K562 (cell line): ENCODE measurements around the gene WDR46.

Source experiments
- ATF6 ChIP-seq: sonication (generic); formaldehyde crosslinking; IDR thresholded peaks from 2 replicates; pipeline ENCODE4 v1.4.0; 2020; ENCODE audit warnings: mild to moderate bottlenecking, missing genetic modification reagents
- JUND ChIP-seq, 2 experiments: IDR thresholded peaks; 2 replicates in 1 of 2; 3 replicates in 1 of 2; pipeline ENCODE4 v1.6.1; 2011; ENCODE audit warnings: borderline replicate concordance in 2 of 2, low read depth in 2 of 2, low read length in 2 of 2, improper control_type of control experiment in 1 of 2, missing biosample characterization in 1 of 2, missing genetic modification characterization in 1 of 2, missing genetic modification reagents in 1 of 2
- MYC ChIP-seq, 2 experiments: fragments of 250-450 bp in 1 of 2; sonication (Bioruptor Pico) in 1 of 2; IDR thresholded peaks; 2 replicates each; pipeline versions ENCODE4 v1.5.1 to v1.6.1; 2012 to 2021; ENCODE audit warnings: low read depth in 2 of 2, borderline replicate concordance in 1 of 2, improper control_type of control experiment in 1 of 2, low read length in 1 of 2, mild to moderate bottlenecking in 1 of 2, moderate library complexity in 1 of 2
- POLR2AphosphoS2 ChIP-seq: IDR thresholded peaks from 2 replicates; pipeline ENCODE4 v1.6.1; 2012; ENCODE audit warnings: low read length, improper control_type of control experiment
- PRDM10 ChIP-seq: fragments of 450-650 bp; IDR thresholded peaks from 2 replicates; pipeline ENCODE4 v1.6.1; 2018; ENCODE audit not compliant: partially characterized antibody
- ZFPM2 ChIP-seq: fragments of 250-450 bp; sonication (Bioruptor Pico); IDR thresholded peaks from 2 replicates; pipeline ENCODE4 v1.5.1; 2022; ENCODE audit warnings: mild to moderate bottlenecking
- TF ChIP-seq, protein P1 (sequence below), 3 experiments: IDR thresholded peaks in 2 of 3; conservative IDR thresholded peaks in 1 of 3; 2 replicates each; pipeline ENCODE4 v1.5.1; 2011 to 2012; ENCODE audit warnings: low read length in 3 of 3, mild to moderate bottlenecking in 3 of 3, control low read depth in 2 of 3, improper control_type of control experiment in 1 of 3, inconsistent platforms in 1 of 3, low read depth in 1 of 3, mixed read lengths in 1 of 3, moderate library complexity in 1 of 3; ENCODE audit not compliant: insufficient read depth in 2 of 3
- TF ChIP-seq, protein P2 (sequence below): fragments of 450-650 bp; IDR thresholded peaks from 2 replicates; pipeline ENCODE4 v1.7.0; 2016; ENCODE audit warnings: borderline replicate concordance

- TF ChIP-seq ATF6 (CRISPR knock-in tag) (no peak), POLR2AphosphoS2 (no peak), JUND (IDR thresholded peaks at IDR 0.05; ENCODE audit: borderline replicate concordance, low read depth, low read length) (peak; percentile 13; the same call in 1 of the 2 replicates), JUND (tag; IDR thresholded peaks at IDR 0.05; ENCODE audit: borderline replicate concordance, low read depth, low read length) (no peak; the same call in 2 of the 3 replicates), ZFPM2 (no peak), MYC (IDR thresholded peaks at IDR 0.05; ENCODE audit: low read depth, low read length) (no peak; the same call in 1 of the 2 replicates), MYC (CRISPR knock-in tag; IDR thresholded peaks at IDR 0.05; ENCODE audit: borderline replicate concordance, low read depth) (no peak), PRDM10 (peak; percentile 7)
- TF ChIP-seq, protein P1, sequence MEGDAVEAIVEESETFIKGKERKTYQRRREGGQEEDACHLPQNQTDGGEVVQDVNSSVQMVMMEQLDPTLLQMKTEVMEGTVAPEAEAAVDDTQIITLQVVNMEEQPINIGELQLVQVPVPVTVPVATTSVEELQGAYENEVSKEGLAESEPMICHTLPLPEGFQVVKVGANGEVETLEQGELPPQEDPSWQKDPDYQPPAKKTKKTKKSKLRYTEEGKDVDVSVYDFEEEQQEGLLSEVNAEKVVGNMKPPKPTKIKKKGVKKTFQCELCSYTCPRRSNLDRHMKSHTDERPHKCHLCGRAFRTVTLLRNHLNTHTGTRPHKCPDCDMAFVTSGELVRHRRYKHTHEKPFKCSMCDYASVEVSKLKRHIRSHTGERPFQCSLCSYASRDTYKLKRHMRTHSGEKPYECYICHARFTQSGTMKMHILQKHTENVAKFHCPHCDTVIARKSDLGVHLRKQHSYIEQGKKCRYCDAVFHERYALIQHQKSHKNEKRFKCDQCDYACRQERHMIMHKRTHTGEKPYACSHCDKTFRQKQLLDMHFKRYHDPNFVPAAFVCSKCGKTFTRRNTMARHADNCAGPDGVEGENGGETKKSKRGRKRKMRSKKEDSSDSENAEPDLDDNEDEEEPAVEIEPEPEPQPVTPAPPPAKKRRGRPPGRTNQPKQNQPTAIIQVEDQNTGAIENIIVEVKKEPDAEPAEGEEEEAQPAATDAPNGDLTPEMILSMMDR (IDR thresholded peaks at IDR 0.05 in 2 of 3, conservative IDR thresholded peaks at IDR 0.05 in 1 of 3; ENCODE audit: insufficient read depth in 2 of 3, low read depth in 1 of 3, low read length in 3 of 3): peak; percentile 96 to 98 (median 98)
- TF ChIP-seq, protein P2, sequence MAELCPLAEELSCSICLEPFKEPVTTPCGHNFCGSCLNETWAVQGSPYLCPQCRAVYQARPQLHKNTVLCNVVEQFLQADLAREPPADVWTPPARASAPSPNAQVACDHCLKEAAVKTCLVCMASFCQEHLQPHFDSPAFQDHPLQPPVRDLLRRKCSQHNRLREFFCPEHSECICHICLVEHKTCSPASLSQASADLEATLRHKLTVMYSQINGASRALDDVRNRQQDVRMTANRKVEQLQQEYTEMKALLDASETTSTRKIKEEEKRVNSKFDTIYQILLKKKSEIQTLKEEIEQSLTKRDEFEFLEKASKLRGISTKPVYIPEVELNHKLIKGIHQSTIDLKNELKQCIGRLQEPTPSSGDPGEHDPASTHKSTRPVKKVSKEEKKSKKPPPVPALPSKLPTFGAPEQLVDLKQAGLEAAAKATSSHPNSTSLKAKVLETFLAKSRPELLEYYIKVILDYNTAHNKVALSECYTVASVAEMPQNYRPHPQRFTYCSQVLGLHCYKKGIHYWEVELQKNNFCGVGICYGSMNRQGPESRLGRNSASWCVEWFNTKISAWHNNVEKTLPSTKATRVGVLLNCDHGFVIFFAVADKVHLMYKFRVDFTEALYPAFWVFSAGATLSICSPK: no peak
These were observed 40.9 kb downstream of the WDR46 start for GRCh38 chr6:33247977-33248642.
